GM20000 (cell line): ENCODE measurements around the gene HIPK2.

ENCODE experiments used
- DNase-seq: peaks from one replicate; pipeline ENCODE4 v3.0.0; 2012; ENCODE audit warnings: low spot score
- TF ChIP-seq, protein P1 (sequence below): IDR thresholded peaks from 2 replicates; pipeline ENCODE4 v1.5.1; 2012; ENCODE audit warnings: mild to moderate bottlenecking, control low read depth; ENCODE audit errors: extremely low read depth, missing control alignments

HIPK2 gene

DNA sequence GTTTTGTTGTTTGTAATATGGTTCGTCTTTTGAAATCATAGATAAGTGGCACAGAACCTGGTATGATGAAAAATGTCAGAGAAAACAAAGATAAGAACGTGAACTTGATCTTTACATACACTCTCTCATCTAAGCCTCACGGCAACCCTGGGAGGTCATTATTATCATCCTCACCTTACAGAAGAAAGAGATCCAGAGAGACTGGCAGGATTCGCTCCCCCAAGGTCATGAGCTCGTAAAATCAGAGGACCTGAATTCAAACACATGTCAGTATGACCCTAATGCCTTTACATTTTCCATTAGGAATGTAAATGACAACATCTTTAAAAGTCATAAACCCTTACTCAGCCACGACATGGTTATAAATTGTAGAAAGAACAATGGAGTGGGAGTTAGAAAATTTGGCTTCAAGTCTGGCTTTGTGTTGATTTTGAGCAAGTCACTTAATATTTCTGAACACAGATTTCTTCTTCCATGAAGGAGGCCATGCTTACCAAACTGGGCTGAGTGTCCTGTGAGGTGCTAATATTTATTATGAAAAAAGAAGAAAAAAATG, 35.9 kb downstream of the HIPK2 start:
- no peak for DNase-seq
- TF ChIP-seq, protein P1, sequence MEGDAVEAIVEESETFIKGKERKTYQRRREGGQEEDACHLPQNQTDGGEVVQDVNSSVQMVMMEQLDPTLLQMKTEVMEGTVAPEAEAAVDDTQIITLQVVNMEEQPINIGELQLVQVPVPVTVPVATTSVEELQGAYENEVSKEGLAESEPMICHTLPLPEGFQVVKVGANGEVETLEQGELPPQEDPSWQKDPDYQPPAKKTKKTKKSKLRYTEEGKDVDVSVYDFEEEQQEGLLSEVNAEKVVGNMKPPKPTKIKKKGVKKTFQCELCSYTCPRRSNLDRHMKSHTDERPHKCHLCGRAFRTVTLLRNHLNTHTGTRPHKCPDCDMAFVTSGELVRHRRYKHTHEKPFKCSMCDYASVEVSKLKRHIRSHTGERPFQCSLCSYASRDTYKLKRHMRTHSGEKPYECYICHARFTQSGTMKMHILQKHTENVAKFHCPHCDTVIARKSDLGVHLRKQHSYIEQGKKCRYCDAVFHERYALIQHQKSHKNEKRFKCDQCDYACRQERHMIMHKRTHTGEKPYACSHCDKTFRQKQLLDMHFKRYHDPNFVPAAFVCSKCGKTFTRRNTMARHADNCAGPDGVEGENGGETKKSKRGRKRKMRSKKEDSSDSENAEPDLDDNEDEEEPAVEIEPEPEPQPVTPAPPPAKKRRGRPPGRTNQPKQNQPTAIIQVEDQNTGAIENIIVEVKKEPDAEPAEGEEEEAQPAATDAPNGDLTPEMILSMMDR: no peak

DNA sequence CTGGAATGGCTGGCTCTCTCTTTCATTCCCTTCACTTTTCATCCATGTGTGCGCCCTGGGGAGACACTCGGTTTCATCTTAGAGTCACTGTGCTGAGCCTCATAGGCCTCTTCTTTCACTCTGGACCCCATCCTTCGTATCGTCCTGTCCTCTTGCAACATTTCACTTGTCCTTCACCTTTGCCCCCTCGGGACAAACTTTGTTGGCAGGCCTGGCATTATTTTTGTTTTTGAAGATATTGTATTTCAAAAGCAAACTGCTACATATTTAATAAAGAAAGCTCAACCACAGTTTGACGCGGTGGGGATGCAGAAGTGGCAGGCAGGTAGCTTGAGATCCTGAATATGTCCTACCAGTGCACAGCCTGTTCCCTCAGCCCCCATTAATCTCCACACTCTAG, 36.6 kb downstream of the HIPK2 start:
- TF ChIP-seq, protein P1: no peak
- no peak for DNase-seq

DNA sequence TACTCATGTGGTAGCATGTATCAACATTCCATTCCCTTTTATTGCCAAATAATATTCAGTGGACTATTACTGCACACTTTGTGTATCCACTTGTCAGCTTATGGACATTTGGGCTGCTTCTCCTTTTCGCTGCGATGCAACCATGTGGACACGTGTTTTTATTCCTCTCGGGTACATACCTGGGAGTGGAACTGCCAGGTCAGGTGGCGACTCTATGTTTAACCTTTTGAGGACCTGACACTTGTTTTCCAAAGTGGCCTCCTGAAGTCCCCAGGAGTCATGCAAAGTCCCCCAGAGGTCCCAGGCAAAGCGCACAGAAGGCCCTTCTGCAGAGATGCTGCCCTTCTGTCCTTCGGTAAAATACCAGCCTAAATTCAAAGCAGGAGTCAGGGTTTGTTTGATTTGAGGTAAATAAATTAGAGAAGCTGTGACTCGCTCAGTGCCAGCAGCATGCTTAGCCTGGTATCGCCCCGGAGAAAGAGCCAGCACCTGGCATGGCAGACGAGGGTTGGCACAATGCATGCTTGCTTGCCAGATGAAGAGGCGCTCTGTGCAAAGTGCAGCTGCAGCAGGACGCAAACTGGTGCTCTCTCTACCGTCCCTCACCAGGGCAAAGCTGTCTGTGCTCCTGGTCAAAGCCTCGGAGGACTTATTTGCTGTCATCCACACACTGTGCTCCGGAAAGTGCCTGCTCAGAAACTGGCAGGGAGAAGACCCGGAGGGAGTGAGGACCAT, 37.8 kb downstream of the HIPK2 start:
- DNase-seq: no peak
- TF ChIP-seq, protein P1: no peak

DNA sequence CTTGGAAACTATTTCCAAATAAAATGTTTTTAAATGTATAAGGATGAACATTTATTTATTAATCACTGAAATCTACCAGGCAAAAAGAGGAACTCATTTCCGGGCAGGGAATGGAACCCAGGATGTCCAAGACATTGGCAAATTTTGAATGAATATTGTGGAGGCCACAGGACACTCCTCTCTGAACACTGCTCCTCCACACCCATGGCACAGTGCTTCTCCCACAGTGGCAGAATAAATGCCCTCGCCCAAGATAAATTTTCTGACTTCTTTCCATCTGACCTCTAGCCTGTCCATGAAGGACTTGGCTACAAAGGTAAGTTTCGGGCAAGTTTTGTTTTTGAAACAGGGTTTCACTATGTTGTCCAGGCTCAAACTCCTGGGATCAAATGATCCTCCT, 39.0 kb downstream of the HIPK2 start:
- TF ChIP-seq, protein P1: no peak
- no peak for DNase-seq

DNA sequence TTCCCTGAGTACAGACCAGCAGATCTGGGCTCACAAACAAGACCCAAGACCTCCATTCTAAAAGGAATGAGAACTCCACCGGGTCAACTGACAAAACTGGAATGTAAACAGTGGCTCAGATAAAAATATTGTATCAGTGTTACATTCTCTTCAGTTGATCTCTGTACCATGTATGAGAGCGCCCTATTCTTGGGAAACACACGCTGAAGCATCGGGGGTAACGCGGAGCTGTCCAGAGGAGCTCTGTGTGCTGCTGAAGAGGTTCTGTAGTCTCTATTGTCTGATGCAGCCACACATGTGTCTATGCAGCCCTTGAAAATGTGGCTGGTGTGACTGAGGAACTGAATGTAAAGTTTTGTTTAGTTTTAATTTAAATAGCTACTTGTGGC, 39.7 kb downstream of the HIPK2 start:
- DNase-seq: no peak
- TF ChIP-seq, protein P1: no peak

DNA sequence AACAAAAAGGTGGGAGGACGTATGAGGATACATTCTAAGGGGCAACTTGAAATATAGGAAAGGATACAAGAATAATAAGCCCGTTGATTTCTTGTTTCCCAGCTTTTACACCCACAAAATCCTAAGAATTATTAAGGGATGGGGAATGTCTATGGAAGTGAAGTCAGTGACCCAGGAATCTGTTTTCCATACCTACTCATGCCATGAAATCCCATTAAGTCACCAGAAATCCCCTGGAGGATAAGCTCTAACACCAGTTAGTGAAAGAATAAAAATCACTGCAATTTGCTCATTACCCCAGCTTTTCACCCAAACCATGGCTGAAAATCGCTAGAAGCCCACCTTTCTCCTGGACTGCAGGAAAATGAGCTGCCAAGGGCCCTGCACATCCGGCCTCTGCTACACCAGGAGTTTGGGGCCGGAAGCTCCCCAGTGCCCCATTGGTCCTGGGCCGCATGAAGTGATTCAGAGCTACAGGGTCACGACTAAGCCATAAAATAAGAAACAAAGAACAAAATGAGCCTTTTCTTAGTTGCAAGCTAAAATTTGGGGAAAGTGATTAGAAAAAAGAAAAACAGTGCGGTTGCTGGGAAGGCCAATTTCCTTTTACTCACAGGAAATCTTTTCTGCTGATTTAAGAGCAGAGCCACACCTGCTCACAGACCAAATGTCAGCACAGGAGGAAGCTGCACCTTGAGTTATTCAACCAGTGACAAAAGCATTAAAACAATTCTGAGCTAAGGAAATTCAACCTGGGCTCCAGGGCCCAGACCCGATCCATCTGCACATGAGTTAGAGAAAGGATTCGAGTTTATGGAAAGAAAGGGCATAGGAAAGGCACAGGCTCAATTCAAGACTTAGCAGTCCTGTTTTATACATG, 40.3 kb downstream of the HIPK2 start:
- DNase-seq: no peak
- TF ChIP-seq, protein P1: no peak
